K562 (cell line): ENCODE data around the gene MFAP5. TPM values are rescaled to one million over a fixed set of nuclear protein-coding genes. Genes with fewer than 3 reads are reported as not detected.

Experiments used
- ARID2 ChIP-seq: fragments of 450-650 bp; IDR thresholded peaks from 2 replicates; pipeline ENCODE4 v1.6.1; 2017; ENCODE audit warnings: antibody characterized with exemption, mild to moderate bottlenecking
- ARNT ChIP-seq, 2 experiments: fragments of 450-650 bp; IDR thresholded peaks; 2 replicates each; pipeline ENCODE4 v1.6.1; 2016; ENCODE audit warnings: mild to moderate bottlenecking in 1 of 2
- CBFA2T3 ChIP-seq: fragments of 450-650 bp; IDR thresholded peaks from 2 replicates; pipeline ENCODE4 v1.6.1; 2017
- DIDO1 ChIP-seq: fragments of 450-650 bp; IDR thresholded peaks from 2 replicates; pipeline ENCODE4 v1.6.1; 2016; ENCODE audit warnings: low read depth, missing biosample characterization, missing genetic modification characterization
- EGR1 ChIP-seq: fragments of 450-650 bp; conservative IDR thresholded peaks from 2 replicates; pipeline ENCODE4 v1.6.1; 2017; ENCODE audit warnings: mild to moderate bottlenecking
- HDAC8 ChIP-seq: fragments of 450-650 bp; IDR thresholded peaks from 2 replicates; pipeline ENCODE4 v1.6.1; 2016; ENCODE audit warnings: mild to moderate bottlenecking, missing genetic modification characterization, moderate library complexity, missing compliant biosample characterization
- RBM17 ChIP-seq: fragments of 200-400 bp; formaldehyde crosslinking; IDR thresholded peaks from 2 replicates; pipeline ENCODE4 v1.6.1; 2017; ENCODE audit warnings: low read depth, mild to moderate bottlenecking, low read length, borderline replicate concordance
- RBM25 ChIP-seq: fragments of 200-400 bp; formaldehyde crosslinking; IDR thresholded peaks from 2 replicates; pipeline ENCODE4 v1.6.1; 2018; ENCODE audit warnings: low read length, low read depth, moderate library complexity; ENCODE audit not compliant: severe bottlenecking
- ZNF184 ChIP-seq: sonication (generic); formaldehyde crosslinking; IDR thresholded peaks from 2 replicates; pipeline ENCODE4 v1.5.0; 2020; ENCODE audit warnings: missing genetic modification reagents
- ZNF253 ChIP-seq: fragments of 250-450 bp; sonication (Bioruptor Pico); conservative IDR thresholded peaks from 2 replicates; pipeline ENCODE4 v1.6.1; 2021; ENCODE audit warnings: mild to moderate bottlenecking
- ZNF699 ChIP-seq: fragments of 250-450 bp; sonication (Bioruptor Pico); IDR thresholded peaks from 2 replicates; pipeline ENCODE4 v1.8.0; 2021; ENCODE audit warnings: mild to moderate bottlenecking, moderate library complexity; ENCODE audit not compliant: insufficient replicate concordance
- polyA plus RNA-seq, 8 experiments: library from polyadenylated mRNA; depleted of rRNA in 4 of 8; stranded (reverse) in 5 of 8; unstranded in 3 of 8; fragments of >200 nt; fragmentation: Nextera tagmentation in 2 of 8; fragmentation: Illumina TruSeq in 1 of 8; extraction: Ambion mirVana in 2 of 8; extraction: Trizol in 1 of 8; gene quantifications; 2 replicates each; pipeline versions ENCODE4 v1.2.1 to v1.2.3, GENCODE V29; 2011 to 2014; ENCODE audit warnings: inconsistent platforms in 1 of 8, missing spikeins in 1 of 8
- total RNA-seq, 7 experiments: library from RNA; depleted of rRNA in 6 of 7; stranded (reverse); fragments of >200 nt in 6 of 7; fragmentation: Illumina TruSeq in 2 of 7; extraction: Trizol in 2 of 7; gene quantifications; 2 replicates each; pipeline versions ENCODE4 v1.2.1 to v1.2.3, GENCODE V29; 2011 to 2021; ENCODE audit warnings: low replicate concordance in 1 of 7
- TF ChIP-seq, protein P1 (sequence below): IDR thresholded peaks from 3 replicates; pipeline ENCODE4 v1.6.1; 2011; ENCODE audit warnings: borderline replicate concordance, mild to moderate bottlenecking; ENCODE audit not compliant: insufficient read length, insufficient read depth
- TF ChIP-seq, protein P2 (sequence below), 2 experiments: IDR thresholded peaks in 1 of 2; conservative IDR thresholded peaks in 1 of 2; 2 replicates each; pipeline ENCODE4 v1.6.1; 2016; ENCODE audit warnings: low read depth in 2 of 2, mild to moderate bottlenecking in 1 of 2, missing compliant biosample characterization in 1 of 2, missing genetic modification characterization in 1 of 2, moderate library complexity in 1 of 2
- TF ChIP-seq, protein P3 (sequence below): fragments of 200-800 bp; sonication (Bioruptor generic); IDR thresholded peaks from 2 replicates; pipeline ENCODE4 v1.6.1; 2016; ENCODE audit warnings: missing genetic modification characterization, missing compliant biosample characterization

Gene MFAP5
- total and polyA plus RNA-seq, 9 of the 15 experiments (the other 6 are each of a cell fraction or from before 2014, with no cell fraction given), result not detected

DNA sequence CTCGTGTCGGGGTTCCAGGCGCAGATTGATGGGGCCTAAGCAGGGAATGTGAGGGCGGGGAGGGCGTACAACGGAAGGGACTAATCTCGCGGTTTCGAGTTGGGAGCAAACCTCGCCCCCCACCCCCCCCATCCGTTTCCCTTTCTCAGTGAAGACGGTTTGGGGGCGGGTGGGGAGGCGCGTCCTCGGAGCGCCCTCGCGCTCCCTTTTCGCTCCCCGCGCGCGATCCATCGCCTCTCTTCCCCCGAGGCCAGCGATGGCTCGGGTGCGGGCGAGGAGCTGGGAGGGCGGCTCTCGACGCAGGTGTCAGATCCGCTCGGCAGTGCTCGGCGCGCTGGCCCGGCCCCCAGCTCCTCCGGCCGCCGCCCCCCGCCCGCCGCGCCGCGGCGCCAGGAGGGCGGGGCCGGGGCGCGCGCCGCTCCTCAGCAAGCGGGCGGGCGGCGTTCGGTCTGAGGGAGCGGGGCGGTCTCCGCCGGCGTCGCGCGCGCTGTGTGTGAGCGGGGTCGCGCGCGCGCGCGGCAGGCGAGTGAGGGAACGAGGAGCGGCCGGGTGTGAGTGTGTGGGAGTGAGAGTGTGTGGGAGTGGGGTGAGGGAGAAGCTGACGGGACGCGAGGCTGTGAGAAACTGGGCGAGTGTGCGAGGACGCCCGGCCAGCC is 35.0 kb upstream of the MFAP5 start, which contains the start of gene RIMKLB (continued):
- TF ChIP-seq, protein P1, sequence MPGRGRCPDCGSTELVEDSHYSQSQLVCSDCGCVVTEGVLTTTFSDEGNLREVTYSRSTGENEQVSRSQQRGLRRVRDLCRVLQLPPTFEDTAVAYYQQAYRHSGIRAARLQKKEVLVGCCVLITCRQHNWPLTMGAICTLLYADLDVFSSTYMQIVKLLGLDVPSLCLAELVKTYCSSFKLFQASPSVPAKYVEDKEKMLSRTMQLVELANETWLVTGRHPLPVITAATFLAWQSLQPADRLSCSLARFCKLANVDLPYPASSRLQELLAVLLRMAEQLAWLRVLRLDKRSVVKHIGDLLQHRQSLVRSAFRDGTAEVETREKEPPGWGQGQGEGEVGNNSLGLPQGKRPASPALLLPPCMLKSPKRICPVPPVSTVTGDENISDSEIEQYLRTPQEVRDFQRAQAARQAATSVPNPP, result no peak
- TF ChIP-seq, protein P2, sequence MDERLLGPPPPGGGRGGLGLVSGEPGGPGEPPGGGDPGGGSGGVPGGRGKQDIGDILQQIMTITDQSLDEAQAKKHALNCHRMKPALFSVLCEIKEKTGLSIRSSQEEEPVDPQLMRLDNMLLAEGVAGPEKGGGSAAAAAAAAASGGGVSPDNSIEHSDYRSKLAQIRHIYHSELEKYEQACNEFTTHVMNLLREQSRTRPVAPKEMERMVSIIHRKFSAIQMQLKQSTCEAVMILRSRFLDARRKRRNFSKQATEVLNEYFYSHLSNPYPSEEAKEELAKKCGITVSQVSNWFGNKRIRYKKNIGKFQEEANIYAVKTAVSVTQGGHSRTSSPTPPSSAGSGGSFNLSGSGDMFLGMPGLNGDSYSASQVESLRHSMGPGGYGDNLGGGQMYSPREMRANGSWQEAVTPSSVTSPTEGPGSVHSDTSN (CRISPR knock-in tag; IDR thresholded peaks at IDR 0.05; ENCODE audit: low read depth), result no peak
- TF ChIP-seq, protein P2 (tag; conservative IDR thresholded peaks at IDR 0.05; ENCODE audit: low read depth), result no peak
- TF ChIP-seq EGR1 (peak; percentile 83), DIDO1 (tag) (no peak), HDAC8 (tag) (no peak), ZNF253 (CRISPR knock-in tag) (no peak), ZNF699 (CRISPR knock-in tag) (no peak), ARNT (IDR thresholded peaks at IDR 0.05) (no peak), CBFA2T3 (no peak), RBM25 (no peak), ZNF184 (CRISPR knock-in tag) (no peak), RBM17 (no peak), ARID2 (no peak)
- TF ChIP-seq, protein P3, sequence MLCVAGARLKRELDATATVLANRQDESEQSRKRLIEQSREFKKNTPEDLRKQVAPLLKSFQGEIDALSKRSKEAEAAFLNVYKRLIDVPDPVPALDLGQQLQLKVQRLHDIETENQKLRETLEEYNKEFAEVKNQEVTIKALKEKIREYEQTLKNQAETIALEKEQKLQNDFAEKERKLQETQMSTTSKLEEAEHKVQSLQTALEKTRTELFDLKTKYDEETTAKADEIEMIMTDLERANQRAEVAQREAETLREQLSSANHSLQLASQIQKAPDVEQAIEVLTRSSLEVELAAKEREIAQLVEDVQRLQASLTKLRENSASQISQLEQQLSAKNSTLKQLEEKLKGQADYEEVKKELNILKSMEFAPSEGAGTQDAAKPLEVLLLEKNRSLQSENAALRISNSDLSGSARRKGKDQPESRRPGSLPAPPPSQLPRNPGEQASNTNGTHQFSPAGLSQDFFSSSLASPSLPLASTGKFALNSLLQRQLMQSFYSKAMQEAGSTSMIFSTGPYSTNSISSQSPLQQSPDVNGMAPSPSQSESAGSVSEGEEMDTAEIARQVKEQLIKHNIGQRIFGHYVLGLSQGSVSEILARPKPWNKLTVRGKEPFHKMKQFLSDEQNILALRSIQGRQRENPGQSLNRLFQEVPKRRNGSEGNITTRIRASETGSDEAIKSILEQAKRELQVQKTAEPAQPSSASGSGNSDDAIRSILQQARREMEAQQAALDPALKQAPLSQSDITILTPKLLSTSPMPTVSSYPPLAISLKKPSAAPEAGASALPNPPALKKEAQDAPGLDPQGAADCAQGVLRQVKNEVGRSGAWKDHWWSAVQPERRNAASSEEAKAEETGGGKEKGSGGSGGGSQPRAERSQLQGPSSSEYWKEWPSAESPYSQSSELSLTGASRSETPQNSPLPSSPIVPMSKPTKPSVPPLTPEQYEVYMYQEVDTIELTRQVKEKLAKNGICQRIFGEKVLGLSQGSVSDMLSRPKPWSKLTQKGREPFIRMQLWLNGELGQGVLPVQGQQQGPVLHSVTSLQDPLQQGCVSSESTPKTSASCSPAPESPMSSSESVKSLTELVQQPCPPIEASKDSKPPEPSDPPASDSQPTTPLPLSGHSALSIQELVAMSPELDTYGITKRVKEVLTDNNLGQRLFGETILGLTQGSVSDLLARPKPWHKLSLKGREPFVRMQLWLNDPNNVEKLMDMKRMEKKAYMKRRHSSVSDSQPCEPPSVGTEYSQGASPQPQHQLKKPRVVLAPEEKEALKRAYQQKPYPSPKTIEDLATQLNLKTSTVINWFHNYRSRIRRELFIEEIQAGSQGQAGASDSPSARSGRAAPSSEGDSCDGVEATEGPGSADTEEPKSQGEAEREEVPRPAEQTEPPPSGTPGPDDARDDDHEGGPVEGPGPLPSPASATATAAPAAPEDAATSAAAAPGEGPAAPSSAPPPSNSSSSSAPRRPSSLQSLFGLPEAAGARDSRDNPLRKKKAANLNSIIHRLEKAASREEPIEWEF (CRISPR knock-in tag), result no peak
